IPS-15b (cell line): ENCODE measurements around the gene ZBED4.

Experiments used
- H3K27me3 ChIP-seq: one replicate; pipeline ENCODE4 v1.6.1; 2013; ENCODE audit warnings: low read length; ENCODE audit not compliant: control insufficient read depth, insufficient read depth
- H3K36me3 ChIP-seq: one replicate; pipeline ENCODE4 v1.6.1; 2013; ENCODE audit warnings: low read length; ENCODE audit not compliant: control insufficient read depth, insufficient read depth
- H3K4me1 ChIP-seq: one replicate; pipeline ENCODE4 v1.6.1; 2013; ENCODE audit warnings: mild to moderate bottlenecking, low read length; ENCODE audit not compliant: control insufficient read depth, insufficient read depth
- H3K4me3 ChIP-seq: one replicate; pipeline ENCODE4 v1.5.1; 2013; ENCODE audit warnings: low read depth, low read length
- H3K9ac ChIP-seq: one replicate; pipeline ENCODE4 v1.6.1; 2013; ENCODE audit warnings: low read depth, mild to moderate bottlenecking, low read length
- H3K9me3 ChIP-seq: one replicate; pipeline ENCODE4 v1.6.1; 2013; ENCODE audit warnings: mild to moderate bottlenecking, low read length; ENCODE audit not compliant: control insufficient read depth, insufficient read depth

ZBED4 gene

DNA sequence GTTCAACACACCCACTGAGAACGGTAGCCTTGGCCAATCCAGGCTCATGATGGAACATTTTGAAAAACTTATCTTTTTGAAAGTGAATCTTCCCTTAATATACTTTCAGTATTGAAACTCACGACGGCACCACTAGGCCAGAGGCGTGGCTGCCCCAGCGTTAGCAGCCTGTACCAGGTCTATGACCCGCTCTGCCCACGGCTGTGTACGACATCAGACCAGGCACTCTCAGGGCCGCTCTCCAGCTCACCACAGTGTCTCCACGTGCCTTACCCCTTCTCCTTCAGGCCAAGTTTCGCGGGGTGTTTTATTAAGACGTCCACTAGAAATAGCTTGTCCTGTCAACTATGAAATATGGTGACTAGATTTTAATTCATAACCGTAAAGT is 33.4 kb downstream of the ZBED4 start:
- Histone ChIP-seq H3K4me3 (no peak overlapping the region), H3K27me3 (no peaks in the 10 kb centered on the region), H3K9me3 (no peaks in the 10 kb centered on the region), H3K36me3 (peaks cover 30% of the 10 kb centered on the region), H3K9ac (no peak overlapping the region), H3K4me1 (no peaks in the 10 kb centered on the region)

DNA sequence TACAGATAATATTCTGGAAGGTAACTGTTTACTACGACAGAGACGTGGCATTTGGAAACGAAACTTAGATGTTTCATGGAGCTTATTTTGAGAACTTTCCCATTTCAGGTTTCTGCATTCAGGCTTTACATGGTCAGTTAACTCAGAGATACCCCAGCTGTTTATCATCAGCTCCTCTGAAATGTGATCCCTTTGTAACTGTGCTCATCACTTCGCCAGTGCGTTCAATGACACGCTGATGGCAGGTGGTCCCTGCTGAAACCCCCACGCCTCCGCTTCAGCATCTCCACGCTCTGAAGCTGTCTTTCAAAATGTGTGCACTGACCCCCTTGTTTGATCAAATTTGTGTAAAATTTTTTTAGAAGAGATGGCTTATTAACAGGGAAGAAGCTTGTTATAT is 34.1 kb downstream of the ZBED4 start:
- no peaks in the 10 kb centered on the region for H3K9me3 ChIP-seq
- H3K4me3 ChIP-seq = no peak overlapping the region
- H3K9ac ChIP-seq = no peak overlapping the region
- H3K36me3 ChIP-seq = peaks cover 30% of the 10 kb centered on the region
- H3K4me1 ChIP-seq = no peaks in the 10 kb centered on the region
- H3K27me3 ChIP-seq = no peaks in the 10 kb centered on the region

DNA sequence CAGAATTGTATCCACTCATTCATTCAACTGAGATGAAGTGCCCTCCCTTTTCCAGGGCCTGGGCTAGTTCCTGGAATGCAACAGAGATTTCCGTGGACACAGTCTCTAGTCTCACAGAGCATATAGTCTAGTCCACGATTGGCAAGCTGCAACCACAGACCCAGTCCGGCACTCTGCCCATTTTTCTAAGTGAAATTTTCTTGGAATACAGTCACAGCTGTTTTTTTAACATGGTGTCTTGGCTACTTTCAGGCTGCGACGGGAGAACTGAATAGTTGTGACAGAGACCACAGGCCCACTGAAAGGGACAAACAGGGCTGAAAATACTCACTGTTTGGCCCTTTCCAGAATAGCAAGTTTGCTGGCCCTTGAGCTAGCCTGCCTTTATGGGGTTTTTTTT is 35.4 kb downstream of the ZBED4 start:
- no peaks in the 10 kb centered on the region for H3K4me1 ChIP-seq
- H3K27me3 ChIP-seq = no peaks in the 10 kb centered on the region
- peaks cover 27% of the 10 kb centered on the region for H3K36me3 ChIP-seq
- H3K9me3 ChIP-seq = no peaks in the 10 kb centered on the region
- no peak overlapping the region for H3K9ac ChIP-seq
- no peak overlapping the region for H3K4me3 ChIP-seq

DNA sequence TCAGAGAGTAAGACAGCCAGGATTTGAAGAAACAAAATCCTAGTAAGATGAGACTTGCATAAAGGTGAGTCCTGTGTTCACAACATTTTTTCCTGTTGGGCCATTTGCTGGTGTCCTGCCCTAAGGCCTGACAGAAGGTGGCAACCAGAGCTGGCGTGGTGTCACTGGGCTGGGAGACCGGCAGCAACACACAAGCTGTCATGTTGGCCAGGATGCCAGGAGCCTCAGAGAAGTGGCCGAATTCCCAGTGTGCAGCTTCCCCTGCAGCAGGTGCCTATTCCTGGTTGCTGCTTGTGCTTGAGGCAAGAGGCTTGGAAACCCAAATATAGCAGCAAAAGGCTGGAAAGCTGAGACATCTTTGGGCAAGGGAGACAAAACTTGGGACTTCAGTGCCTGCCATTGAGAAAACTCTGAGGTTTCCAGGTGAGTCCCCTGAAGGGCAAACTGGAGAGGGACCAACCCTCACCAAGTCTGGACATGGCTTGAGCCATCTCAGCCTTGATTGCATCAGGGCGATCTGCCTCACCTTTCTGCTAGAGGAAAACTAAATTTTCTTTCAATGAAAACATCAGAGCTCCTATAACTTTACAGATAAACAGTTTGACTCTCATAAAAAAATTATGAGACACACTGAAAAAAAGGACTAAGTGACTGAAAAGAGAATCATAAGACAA is 38.7 kb downstream of the ZBED4 start:
- Histone ChIP-seq H3K4me1 (no peaks in the 10 kb centered on the region), H3K9ac (no peak overlapping the region), H3K9me3 (no peaks in the 10 kb centered on the region), H3K27me3 (no peaks in the 10 kb centered on the region), H3K4me3 (no peak overlapping the region), H3K36me3 (peaks cover 6% of the 10 kb centered on the region)

DNA sequence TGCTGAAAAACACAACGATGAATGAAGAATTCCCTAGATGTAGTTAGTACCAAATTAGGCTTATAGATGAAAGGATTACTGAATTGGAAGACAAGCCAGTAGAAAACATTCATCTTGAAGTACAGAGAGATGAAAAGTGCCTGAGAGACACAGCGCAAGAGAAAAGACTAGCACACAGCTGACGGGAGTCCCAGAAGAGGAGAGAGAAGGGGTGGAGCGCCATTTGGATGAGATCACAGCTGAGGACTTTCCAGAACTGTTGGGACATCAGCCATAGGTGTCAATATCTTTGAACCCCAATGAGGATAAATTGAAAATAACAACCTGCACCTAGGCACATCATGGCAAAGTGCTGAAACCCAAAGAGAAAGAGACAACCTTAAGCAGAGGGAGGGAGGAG is 39.4 kb downstream of the ZBED4 start:
- Histone ChIP-seq H3K27me3 (no peaks in the 10 kb centered on the region), H3K4me1 (no peaks in the 10 kb centered on the region), H3K36me3 (peaks cover 6% of the 10 kb centered on the region), H3K9me3 (no peaks in the 10 kb centered on the region), H3K9ac (no peak overlapping the region), H3K4me3 (no peak overlapping the region)

DNA sequence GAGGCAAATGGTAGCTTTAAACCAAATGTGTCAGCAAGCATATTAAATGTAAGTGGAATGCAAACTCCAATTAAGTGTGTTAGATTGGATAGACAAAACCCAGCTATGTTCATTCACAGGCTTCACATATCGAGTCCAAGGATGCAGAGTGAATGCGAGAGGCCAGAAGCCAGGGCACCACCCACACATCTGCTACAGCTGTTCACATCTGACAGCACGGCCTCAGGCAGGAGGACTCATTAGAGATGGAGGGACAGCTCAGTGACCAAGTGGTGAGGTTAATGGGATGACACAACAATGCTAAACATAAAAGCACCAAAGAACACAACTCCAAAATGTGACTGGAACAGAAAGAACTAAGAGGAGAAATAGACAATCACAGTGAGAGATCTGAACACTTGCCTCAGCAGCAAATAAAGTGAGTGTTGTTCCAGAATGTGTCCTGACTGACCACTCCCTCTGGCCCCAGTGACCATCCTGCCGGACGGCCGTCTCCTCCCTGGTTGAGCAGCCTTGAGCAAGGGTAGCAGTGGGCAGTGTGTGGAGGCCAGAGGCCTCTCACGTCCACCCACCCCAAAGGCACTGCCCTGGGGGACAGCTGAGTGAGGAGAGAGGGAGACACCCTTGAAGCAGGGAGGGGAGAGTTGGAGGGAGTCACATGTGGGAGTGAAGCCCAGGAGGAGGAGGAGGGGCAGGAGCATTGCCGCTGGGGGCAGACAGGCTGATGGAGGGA is 40.8 kb downstream of the ZBED4 start:
- peaks cover 2% of the 10 kb centered on the region for H3K36me3 ChIP-seq
- no peak overlapping the region for H3K9ac ChIP-seq
- no peak overlapping the region for H3K4me3 ChIP-seq
- no peaks in the 10 kb centered on the region for H3K4me1 ChIP-seq
- no peaks in the 10 kb centered on the region for H3K27me3 ChIP-seq
- no peaks in the 10 kb centered on the region for H3K9me3 ChIP-seq

DNA sequence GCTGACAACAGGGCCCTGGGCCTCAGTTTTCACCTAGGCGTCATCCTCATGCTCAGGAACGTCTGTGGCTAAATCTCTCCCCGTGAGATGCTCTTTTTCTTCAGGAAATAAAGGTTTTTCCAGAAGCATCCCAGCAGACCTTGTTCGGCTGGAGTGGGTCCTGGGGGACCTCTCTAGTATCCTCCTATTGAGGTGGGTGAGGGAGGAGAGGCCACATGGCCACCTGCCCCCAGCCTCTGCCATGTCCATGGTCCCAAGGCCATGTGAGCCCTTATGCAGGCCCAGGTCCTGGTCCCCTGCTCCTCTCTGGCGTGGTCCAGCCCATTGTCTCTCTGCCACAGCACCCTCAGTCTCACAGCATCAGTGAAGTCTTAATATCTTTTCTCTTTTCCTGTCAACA is 42.6 kb downstream of the ZBED4 start:
- no peaks in the 10 kb centered on the region for H3K4me1 ChIP-seq
- no peaks in the 10 kb centered on the region for H3K27me3 ChIP-seq
- H3K9me3 ChIP-seq = no peaks in the 10 kb centered on the region
- no peak overlapping the region for H3K4me3 ChIP-seq
- no peak overlapping the region for H3K9ac ChIP-seq
- H3K36me3 ChIP-seq = no peaks in the 10 kb centered on the region

DNA sequence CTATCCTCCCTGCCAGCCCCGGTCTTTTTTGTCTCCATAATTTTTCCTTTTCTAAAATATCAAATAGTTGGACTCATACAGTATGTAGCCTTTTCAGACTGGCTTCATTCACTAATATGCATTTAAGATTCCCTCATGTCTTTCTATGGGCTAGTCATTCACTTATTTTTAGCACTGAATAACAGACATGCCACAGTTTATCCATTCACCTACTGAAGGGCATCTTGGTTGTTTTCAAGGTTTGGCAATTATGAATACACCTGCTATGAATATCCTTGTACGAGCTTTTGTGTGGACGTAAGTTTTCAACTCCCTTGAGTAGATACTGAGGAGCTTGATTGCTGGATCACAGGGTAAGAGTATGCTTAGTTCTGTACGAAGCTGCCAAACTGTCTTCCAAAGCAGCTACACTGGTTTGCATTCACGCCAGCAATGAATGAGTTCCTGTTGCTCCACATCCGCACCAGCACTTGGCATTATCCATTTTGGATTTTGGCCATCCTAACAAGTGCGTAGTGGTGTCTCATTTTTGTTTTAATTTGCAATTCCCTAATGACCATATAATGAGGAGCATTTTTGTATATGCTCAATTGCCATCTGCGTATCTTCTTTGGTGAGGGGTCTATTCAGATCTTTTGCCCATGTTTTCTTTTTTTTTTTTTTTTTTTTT is 43.5 kb downstream of the ZBED4 start:
- H3K36me3 ChIP-seq = peaks cover under 1% of the 10 kb centered on the region
- no peaks in the 10 kb centered on the region for H3K27me3 ChIP-seq
- no peak overlapping the region for H3K4me3 ChIP-seq
- no peak overlapping the region for H3K9ac ChIP-seq
- no peaks in the 10 kb centered on the region for H3K4me1 ChIP-seq
- no peaks in the 10 kb centered on the region for H3K9me3 ChIP-seq

DNA sequence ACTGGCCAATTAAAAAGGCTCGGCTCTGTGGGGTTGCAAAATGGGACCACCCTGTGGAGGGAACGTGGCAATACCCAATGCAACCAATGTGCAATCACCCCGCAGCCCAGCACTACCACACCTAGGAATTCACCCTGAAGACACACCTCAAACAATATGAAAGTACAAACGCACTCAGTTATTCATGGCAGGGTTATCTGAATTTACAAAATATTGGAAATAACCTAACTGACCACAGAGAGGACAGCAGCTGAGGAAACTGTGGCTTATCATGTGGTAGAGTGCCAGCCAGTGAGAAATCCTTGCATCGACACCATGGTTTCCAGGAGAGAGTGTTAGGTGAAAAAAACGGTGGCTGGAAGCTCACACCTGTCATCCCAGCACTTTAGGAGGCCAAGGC is 45.9 kb downstream of the ZBED4 start:
- Histone ChIP-seq H3K4me1 (no peaks in the 10 kb centered on the region), H3K4me3 (no peak overlapping the region), H3K9ac (no peak overlapping the region), H3K27me3 (no peaks in the 10 kb centered on the region), H3K36me3 (peaks cover 16% of the 10 kb centered on the region), H3K9me3 (no peaks in the 10 kb centered on the region)

DNA sequence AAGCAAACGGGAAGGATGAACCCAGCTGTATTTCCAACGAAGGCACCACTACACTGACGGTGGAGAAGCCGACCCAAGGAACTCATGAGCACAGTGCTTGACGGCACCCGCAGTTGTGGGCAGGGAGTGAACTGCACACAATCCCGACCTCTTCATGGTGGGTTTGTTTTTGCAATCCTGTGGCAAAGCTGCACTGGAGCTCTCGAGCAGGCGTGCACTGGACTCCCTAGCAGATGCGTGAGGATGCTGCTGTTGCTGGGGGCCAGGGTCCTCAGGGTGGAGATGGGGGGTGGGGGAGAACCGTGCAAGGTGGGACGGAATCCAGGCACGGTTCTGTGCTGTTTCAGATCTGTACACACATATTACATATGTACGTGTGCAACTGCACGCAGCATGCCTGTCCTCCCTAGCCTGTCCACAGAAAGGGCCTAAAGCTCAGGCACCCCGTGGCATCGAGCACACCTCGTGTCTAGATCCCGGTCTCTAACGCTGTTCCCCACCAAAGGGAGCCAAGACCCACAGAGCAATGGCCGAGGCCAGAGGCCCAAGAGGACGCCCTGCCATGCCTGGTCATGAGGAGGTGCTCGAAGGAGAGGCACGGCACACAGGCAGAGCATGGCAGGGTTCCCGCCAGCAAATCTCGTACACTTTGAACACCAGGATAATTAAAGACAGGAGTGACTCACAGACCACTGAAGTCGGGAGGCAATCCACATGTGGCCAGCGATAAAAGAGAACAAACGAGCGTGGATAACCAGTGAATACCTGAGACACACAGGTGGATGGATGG is 47.0 kb downstream of the ZBED4 start:
- peaks cover 16% of the 10 kb centered on the region for H3K36me3 ChIP-seq
- no peaks in the 10 kb centered on the region for H3K27me3 ChIP-seq
- H3K9me3 ChIP-seq = no peaks in the 10 kb centered on the region
- H3K9ac ChIP-seq = no peak overlapping the region
- H3K4me3 ChIP-seq = no peak overlapping the region
- no peaks in the 10 kb centered on the region for H3K4me1 ChIP-seq

DNA sequence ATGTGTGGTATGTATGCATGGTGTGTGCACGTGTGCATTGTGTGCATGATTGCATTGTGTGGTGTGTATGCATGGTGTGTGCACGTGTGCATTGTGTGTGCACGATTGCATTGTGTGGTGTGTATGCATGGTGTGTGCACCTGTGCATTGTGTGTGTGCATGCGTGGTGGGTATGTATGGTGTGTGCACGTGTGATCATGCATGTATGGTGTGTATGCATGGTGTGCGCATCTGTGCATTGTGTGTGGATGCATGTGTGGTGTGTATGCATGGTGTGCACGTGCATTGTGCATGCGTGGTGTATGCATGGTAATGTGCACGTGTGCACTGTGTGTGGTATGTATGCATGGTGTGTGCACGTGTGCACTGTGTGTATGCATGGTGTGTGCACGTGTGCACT is 47.8 kb downstream of the ZBED4 start:
- Histone ChIP-seq H3K4me1 (no peaks in the 10 kb centered on the region), H3K4me3 (no peak overlapping the region), H3K27me3 (no peaks in the 10 kb centered on the region), H3K36me3 (peaks cover 16% of the 10 kb centered on the region), H3K9ac (no peak overlapping the region), H3K9me3 (no peaks in the 10 kb centered on the region)
